Upper lobe of left lung (tissue), 4 donors: ENCODE data around the gene TMTC1.

Experiments used
- EP300 ChIP-seq, 4 donors: sonication (generic); formaldehyde crosslinking; IDR thresholded peaks; one replicate each; pipeline ENCODE4 v1.5.1; 2017; ENCODE audit warnings: antibody characterized with exemption in 4 of 4, control low read depth in 2 of 4
- POLR2A ChIP-seq, 4 donors: fragments of 450-650 bp; IDR thresholded peaks; one replicate each; pipeline ENCODE4 v1.5.1; 2016 to 2017; ENCODE audit warnings: antibody characterized with exemption in 4 of 4, mild to moderate bottlenecking in 2 of 4
- POLR2AphosphoS5 ChIP-seq, 2 donors: sonication (generic); formaldehyde crosslinking; IDR thresholded peaks; one replicate each; pipeline ENCODE4 v1.5.1; 2017; ENCODE audit warnings: antibody characterized with exemption in 2 of 2
- TF ChIP-seq, protein P1 (sequence below), 6 experiments: fragments of 450-650 bp in 4 of 6; fragments of 200-600 bp in 2 of 6; sonication (generic) in 2 of 6; IDR thresholded peaks; one replicate each; pipeline ENCODE4 v1.5.1; 2016 to 2019; ENCODE audit warnings: antibody characterized with exemption in 6 of 6

DNA sequence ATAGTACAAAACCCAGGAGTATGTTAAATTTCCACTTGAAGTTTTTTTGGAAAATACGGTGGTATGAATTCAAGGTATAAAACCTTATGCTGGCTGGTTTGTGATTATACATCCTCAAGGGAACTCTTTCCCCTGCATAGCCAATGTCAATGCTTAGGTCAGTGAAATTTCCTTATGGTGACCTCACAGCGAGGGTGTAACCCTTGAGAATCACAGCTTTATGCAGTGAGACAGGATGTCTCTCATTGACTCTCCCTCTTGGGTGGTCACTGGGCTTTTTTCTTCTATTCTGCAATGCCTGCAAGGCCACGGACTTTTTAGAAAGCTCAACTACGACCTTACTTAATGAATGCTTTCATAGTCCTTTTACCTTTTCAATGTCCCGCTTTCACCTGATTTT lies 64.4 kb downstream of the TMTC1 start:
- no peak for TF ChIP-seq POLR2A (IDR thresholded peaks at IDR 0.05)
- no peak for TF ChIP-seq POLR2AphosphoS5 (IDR thresholded peaks at IDR 0.05)
- TF ChIP-seq, protein P1, sequence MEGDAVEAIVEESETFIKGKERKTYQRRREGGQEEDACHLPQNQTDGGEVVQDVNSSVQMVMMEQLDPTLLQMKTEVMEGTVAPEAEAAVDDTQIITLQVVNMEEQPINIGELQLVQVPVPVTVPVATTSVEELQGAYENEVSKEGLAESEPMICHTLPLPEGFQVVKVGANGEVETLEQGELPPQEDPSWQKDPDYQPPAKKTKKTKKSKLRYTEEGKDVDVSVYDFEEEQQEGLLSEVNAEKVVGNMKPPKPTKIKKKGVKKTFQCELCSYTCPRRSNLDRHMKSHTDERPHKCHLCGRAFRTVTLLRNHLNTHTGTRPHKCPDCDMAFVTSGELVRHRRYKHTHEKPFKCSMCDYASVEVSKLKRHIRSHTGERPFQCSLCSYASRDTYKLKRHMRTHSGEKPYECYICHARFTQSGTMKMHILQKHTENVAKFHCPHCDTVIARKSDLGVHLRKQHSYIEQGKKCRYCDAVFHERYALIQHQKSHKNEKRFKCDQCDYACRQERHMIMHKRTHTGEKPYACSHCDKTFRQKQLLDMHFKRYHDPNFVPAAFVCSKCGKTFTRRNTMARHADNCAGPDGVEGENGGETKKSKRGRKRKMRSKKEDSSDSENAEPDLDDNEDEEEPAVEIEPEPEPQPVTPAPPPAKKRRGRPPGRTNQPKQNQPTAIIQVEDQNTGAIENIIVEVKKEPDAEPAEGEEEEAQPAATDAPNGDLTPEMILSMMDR (IDR thresholded peaks at IDR 0.05), result no peak
- TF ChIP-seq EP300 (IDR thresholded peaks at IDR 0.05), result no peak
